ENCODE results near the gene PAX9.

PAX9 gene

GRCh38 chr14:36649872-36650650 lies 11.6 kb upstream of the PAX9 start:
- no peak for FAIRE-seq
- DNase-seq (ENCODE audit: insufficient read length, low spot score): no peak
- no peak for TF ChIP-seq CTCF (IDR thresholded peaks at IDR 0.05; ENCODE audit: insufficient read depth, missing control alignments)

GRCh38 chr14:36652542-36653201 lies 9.0 kb upstream of the PAX9 start:
- no peak for TF ChIP-seq CTCF (IDR thresholded peaks at IDR 0.05; ENCODE audit: insufficient read depth, missing control alignments)
- DNase-seq (ENCODE audit: insufficient read length, low spot score) (no peak), FAIRE-seq (no peak)

GRCh38 chr14:36653413-36653812 lies 8.2 kb upstream of the PAX9 start:
- FAIRE-seq (no peak), DNase-seq (ENCODE audit: insufficient read length, low spot score) (no peak)
- TF ChIP-seq CTCF (IDR thresholded peaks at IDR 0.05; ENCODE audit: insufficient read depth, missing control alignments): no peak

- TF ChIP-seq CTCF (IDR thresholded peaks at IDR 0.05; ENCODE audit: insufficient read depth, missing control alignments): no peak
- DNase-seq (ENCODE audit: insufficient read length, low spot score) (no peak), FAIRE-seq (no peak)
These were observed 7.5 kb upstream of the PAX9 start for GRCh38 chr14:36653962-36654793.

GRCh38 chr14:36654794-36655381 lies 6.8 kb upstream of the PAX9 start:
- FAIRE-seq (no peak), DNase-seq (ENCODE audit: insufficient read length, low spot score) (no peak)
- no peak for TF ChIP-seq CTCF (IDR thresholded peaks at IDR 0.05; ENCODE audit: insufficient read depth, missing control alignments)

GRCh38 chr14:36655571-36655962 lies 6.1 kb upstream of the PAX9 start:
- FAIRE-seq (no peak), DNase-seq (ENCODE audit: insufficient read length, low spot score) (no peak)

More at GRCh38 chr14:36655571-36655962, 6.1 kb upstream of the PAX9 start:
- no peak for TF ChIP-seq CTCF (IDR thresholded peaks at IDR 0.05; ENCODE audit: insufficient read depth, missing control alignments)

Measured in D721Med (cell line).